HepG2 (cell line): ENCODE measurements around the gene OVOL2. TPM values are rescaled to one million over a fixed set of nuclear protein-coding genes. Genes with fewer than 3 reads are reported as not detected.

Experiments
- ATAC-seq: fragments of 200-7000 bp; cut with Tn5 transposase; 3 replicates; pipeline ENCODE4 v1.9.1; 2020; ENCODE audit warnings: mild to moderate bottlenecking, moderate library complexity
- BruUV-seq: library from RNA; stranded (reverse); fragments of 400-500 nt; replicated peaks from 2 replicates; lab custom pipeline; 2021; lab: Mats Ljungman, UMichigan
- CTCF ChIA-PET: fragments of 300-600 bp; formaldehyde crosslinking; extraction: SDS; loops from one replicate; lab custom pipeline; 2021; ENCODE audit warnings: low total read pairs, inconsistent platforms, low intra/inter-chr PET ratio; lab: Yijun Ruan, JAX
- POLR2A ChIA-PET: fragments of 350-600 bp; sonication (Branson Sonifier 250); formaldehyde crosslinking; loops from one replicate; lab custom pipeline; 2020; ENCODE audit warnings: antibody characterized with exemption, inconsistent platforms; lab: Yijun Ruan, JAX
- DNase-seq: peaks from one replicate; pipeline ENCODE4 v3.0.0-alpha.2; 2015; ENCODE audit warnings: low spot score
- FAIRE-seq: peaks from 3 replicates; lab custom pipeline; 2011; peaks lifted over from hg19 to GRCh38; lab: Jason Lieb, UNC
- H2AFZ ChIP-seq: one replicate; pipeline ENCODE4 v1.6.1; 2011; ENCODE audit warnings: low read length, inconsistent platforms
- H3K27ac ChIP-seq: fragments of 300-600 bp; 3 replicates; pipeline ENCODE4 v1.8.0; 2011; ENCODE audit warnings: mixed run types, mild to moderate bottlenecking, mixed read lengths, low read length, inconsistent platforms; ENCODE audit not compliant: insufficient read depth; ENCODE audit errors: extremely low read length
- H3K27me3 ChIP-seq, 2 experiments: fragments of 200-600 bp in 1 of 2; 2 replicates in 1 of 2; 3 replicates in 1 of 2; pipeline versions ENCODE4 v1.6.0 to v1.8.0; 2011; ENCODE audit warnings: low read length in 2 of 2, mild to moderate bottlenecking in 2 of 2, moderate library complexity in 2 of 2, inconsistent platforms in 1 of 2; ENCODE audit not compliant: insufficient read depth in 2 of 2, control insufficient read depth in 1 of 2
- H3K36me3 ChIP-seq, 2 experiments: fragments of 200-600 bp in 1 of 2; replicated peaks in 1 of 2; 2 replicates in 1 of 2; 3 replicates in 1 of 2; pipeline versions ENCODE4 v1.5.1 to v1.8.0; 2011; ENCODE audit warnings: low read length in 2 of 2, inconsistent platforms in 1 of 2; ENCODE audit not compliant: insufficient read depth in 2 of 2, control insufficient read depth in 1 of 2
- H3K4me1 ChIP-seq: 2 replicates; pipeline ENCODE4 v1.5.1; 2012; ENCODE audit warnings: low read length, inconsistent platforms; ENCODE audit not compliant: insufficient read depth
- H3K4me2 ChIP-seq: 2 replicates; pipeline ENCODE4 v1.6.0; 2011; ENCODE audit warnings: low read depth, low read length, inconsistent platforms
- H3K4me3 ChIP-seq, 3 experiments: fragments of 200-600 bp in 1 of 3; sonication (generic), shearing (Covaris generic) in 1 of 3; replicated peaks in 1 of 3; 2 replicates each; pipeline ENCODE4 v1.5.1; 2011 to 2016; ENCODE audit warnings: low read length in 3 of 3, inconsistent platforms in 2 of 3, low read depth in 2 of 3, mild to moderate bottlenecking in 2 of 3, control low read depth in 1 of 3, mixed read lengths in 1 of 3; ENCODE audit not compliant: insufficient read depth in 1 of 3
- H3K79me2 ChIP-seq: one replicate; pipeline ENCODE4 v1.6.1; 2011; ENCODE audit warnings: low read length, inconsistent platforms; ENCODE audit not compliant: insufficient read depth
- H3K9ac ChIP-seq: 2 replicates; pipeline ENCODE4 v1.6.0; 2011; ENCODE audit warnings: mild to moderate bottlenecking, low read depth, low read length, inconsistent platforms; ENCODE audit not compliant: insufficient read depth
- H3K9me3 ChIP-seq: 2 replicates; pipeline ENCODE4 v1.5.1; 2012; ENCODE audit warnings: mild to moderate bottlenecking, low read length
- H4K20me1 ChIP-seq: 2 replicates; pipeline ENCODE4 v1.6.0; 2011; ENCODE audit warnings: inconsistent platforms, mild to moderate bottlenecking, low read length, moderate library complexity; ENCODE audit not compliant: insufficient read depth
- EED ChIP-seq: sonication (generic); formaldehyde crosslinking; IDR thresholded peaks from 2 replicates; pipeline ENCODE4 v1.5.0; 2020; ENCODE audit warnings: mild to moderate bottlenecking, missing genetic modification reagents
- HOXD1 ChIP-seq: sonication (generic); formaldehyde crosslinking; IDR thresholded peaks from 2 replicates; pipeline ENCODE4 v1.5.0; 2020; ENCODE audit warnings: missing genetic modification reagents
- NCOA2 ChIP-seq: sonication (generic); formaldehyde crosslinking; IDR thresholded peaks from 2 replicates; pipeline ENCODE4 v1.8.0; 2022; ENCODE audit warnings: inconsistent platforms
- RXRA ChIP-seq: sonication (generic); formaldehyde crosslinking; IDR thresholded peaks from 2 replicates; pipeline ENCODE4 v1.5.1; 2020; ENCODE audit warnings: missing genetic modification reagents
- SMAD1 ChIP-seq: sonication (generic); formaldehyde crosslinking; IDR thresholded peaks from 2 replicates; pipeline ENCODE4 v1.4.0; 2020; ENCODE audit warnings: missing genetic modification reagents, low read depth, mild to moderate bottlenecking, borderline replicate concordance
- SMC3 ChIP-seq: IDR thresholded peaks from 2 replicates; pipeline ENCODE4 v1.6.1; 2011; ENCODE audit warnings: low read length, improper control_type of control experiment
- SP5 ChIP-seq: IDR thresholded peaks from 2 replicates; pipeline ENCODE4 v1.6.1; 2016; ENCODE audit warnings: low read depth, borderline replicate concordance
- SUZ12 ChIP-seq: fragments of 150-350 bp; IDR thresholded peaks from 2 replicates; pipeline ENCODE4 v1.6.1; 2014; ENCODE audit warnings: low read depth, low read length
- ZNF614 ChIP-seq: IDR thresholded peaks from 2 replicates; pipeline ENCODE4 v1.6.1; 2018; ENCODE audit warnings: missing biosample characterization, missing genetic modification reagents, inconsistent platforms, borderline replicate concordance
- WGBS: methylation state at CpG from one replicate; pipeline ENCODE4 v1.1.6; 2017; ENCODE audit warnings: low lambda C conversion rate; 5-methylcytosine and 5-hydroxymethylcytosine counted together
- in situ Hi-C: cut with HindIII; loops from 2 replicates; pipeline ENCODE4 v1.10.0; 2017; ENCODE audit warnings: low pct_unique_long_range_greater_than_20kb; ENCODE audit not compliant: extremely low pct_ligation_motif_present
- intact Hi-C: fragments of 100-400 bp; cut with micrococcal nuclease; formaldehyde crosslinking; loops from one replicate; pipeline ENCODE4 v1.10.0; 2022; ENCODE audit not compliant: unreplicated experiment
- polyA plus RNA-seq, 8 experiments: library from polyadenylated mRNA; depleted of rRNA in 3 of 8; stranded (reverse) in 7 of 8; unstranded in 1 of 8; fragments of >200 nt; fragmentation: Illumina TruSeq in 4 of 8; extraction: Trizol in 4 of 8; gene quantifications; 2 replicates each; pipeline versions ENCODE4 v1.2.1 to v1.2.3, GENCODE V29; 2011 to 2016; ENCODE audit warnings: low read depth in 4 of 8, missing spikeins in 1 of 8, mixed read lengths in 1 of 8; ENCODE audit not compliant: insufficient read depth in 1 of 8
- total RNA-seq, 5 experiments: library from RNA; depleted of rRNA; stranded (reverse); fragments of >200 nt; fragmentation: Illumina TruSeq; extraction: Trizol; gene quantifications; 2 replicates each; pipeline ENCODE4 v1.2.3, GENCODE V29; 2016; ENCODE audit warnings: low read depth in 1 of 5
- TF ChIP-seq, protein P1 (sequence below): sonication (generic); formaldehyde crosslinking; IDR thresholded peaks from 2 replicates; pipeline ENCODE4 v1.4.0; 2020; ENCODE audit warnings: mild to moderate bottlenecking, low read depth, missing genetic modification reagents
- TF ChIP-seq, protein P2 (sequence below): sonication (generic); formaldehyde crosslinking; IDR thresholded peaks from 2 replicates; pipeline ENCODE4 v1.9.0; 2021; ENCODE audit warnings: missing genetic modification reagents, borderline replicate concordance
- TF ChIP-seq, protein P3 (sequence below): sonication (generic); formaldehyde crosslinking; IDR thresholded peaks from 2 replicates; pipeline ENCODE4 v1.5.0; 2020; ENCODE audit warnings: mild to moderate bottlenecking, missing genetic modification reagents, borderline replicate concordance
- TF ChIP-seq, protein P4 (sequence below): sonication (generic); formaldehyde crosslinking; IDR thresholded peaks from 2 replicates; pipeline ENCODE4 v1.8.0; 2022; ENCODE audit warnings: mild to moderate bottlenecking, missing genetic modification reagents, moderate library complexity
- TF ChIP-seq, protein P5 (sequence below): sonication (generic); formaldehyde crosslinking; IDR thresholded peaks from 2 replicates; pipeline ENCODE4 v1.8.0; 2022; ENCODE audit warnings: missing genetic modification reagents, mild to moderate bottlenecking, moderate library complexity, borderline replicate concordance

OVOL2 gene
- total and polyA plus RNA-seq, 2 of the 13 experiments (the other 11 are each of a cell fraction or from before 2014, with no cell fraction given): 0.20 to 0.31 TPM

DNA sequence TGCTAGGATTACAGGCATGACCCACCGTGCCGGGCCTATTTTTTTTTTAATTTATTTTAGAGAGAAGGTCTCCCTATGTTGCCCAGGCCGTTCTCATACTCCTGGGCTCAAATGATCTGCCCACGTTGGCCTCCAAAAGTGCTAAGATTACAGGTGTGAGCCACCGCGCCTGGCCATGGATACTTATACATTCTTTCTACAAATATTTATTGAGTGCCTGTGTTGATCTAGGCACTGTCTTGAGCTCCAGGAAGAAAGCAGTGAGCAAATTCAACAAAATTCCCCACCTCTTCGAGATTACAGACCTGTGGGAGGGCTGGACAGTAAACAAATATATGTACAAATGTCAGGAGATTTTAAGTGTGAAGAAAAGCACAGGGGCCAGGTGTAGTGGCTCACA, 51.0 kb downstream of the OVOL2 start:
- 24% methylated on average over 7 of the region's 7 CpGs for WGBS
- ChIA-PET CTCF (no interaction called here), POLR2A (no interaction called here)
- peaks cover 7 to 38% of the 10 kb centered on the region in 2 experiments; a peak in 4 of 5 replicates for H3K27me3 ChIP-seq
- FAIRE-seq (no peak), DNase-seq (no peak), ATAC-seq (no peak)
- H3K27ac ChIP-seq: no peak overlapping the region
- peak overlapping the region; percentile 62; the same call in 1 of the 2 replicates for H3K4me2 ChIP-seq
- H2AFZ ChIP-seq: no peak overlapping the region
- peaks cover 70% of the 10 kb centered on the region for H3K4me1 ChIP-seq
- no peak overlapping the region for H3K4me3 ChIP-seq
- intact Hi-C loops (loop anchor here (5.0 to 10.0 kb wide), 2 partner anchors 128 to 271 kb away; partner anchors contain the start of genes KAT14 and PET117), in situ Hi-C loops (no loop called here)
- no peaks in the 10 kb centered on the region for H3K36me3 ChIP-seq
- H3K9ac ChIP-seq: no peak overlapping the region
- BruUV-seq: no TSS peak
- H3K79me2 ChIP-seq: no peaks in the 10 kb centered on the region
- H3K9me3 ChIP-seq: no peaks in the 10 kb centered on the region
- no peaks in the 10 kb centered on the region for H4K20me1 ChIP-seq
- TF ChIP-seq SUZ12: no peak
- no peak for TF ChIP-seq SMAD1 (CRISPR knock-in tag)
- TF ChIP-seq, protein P1, sequence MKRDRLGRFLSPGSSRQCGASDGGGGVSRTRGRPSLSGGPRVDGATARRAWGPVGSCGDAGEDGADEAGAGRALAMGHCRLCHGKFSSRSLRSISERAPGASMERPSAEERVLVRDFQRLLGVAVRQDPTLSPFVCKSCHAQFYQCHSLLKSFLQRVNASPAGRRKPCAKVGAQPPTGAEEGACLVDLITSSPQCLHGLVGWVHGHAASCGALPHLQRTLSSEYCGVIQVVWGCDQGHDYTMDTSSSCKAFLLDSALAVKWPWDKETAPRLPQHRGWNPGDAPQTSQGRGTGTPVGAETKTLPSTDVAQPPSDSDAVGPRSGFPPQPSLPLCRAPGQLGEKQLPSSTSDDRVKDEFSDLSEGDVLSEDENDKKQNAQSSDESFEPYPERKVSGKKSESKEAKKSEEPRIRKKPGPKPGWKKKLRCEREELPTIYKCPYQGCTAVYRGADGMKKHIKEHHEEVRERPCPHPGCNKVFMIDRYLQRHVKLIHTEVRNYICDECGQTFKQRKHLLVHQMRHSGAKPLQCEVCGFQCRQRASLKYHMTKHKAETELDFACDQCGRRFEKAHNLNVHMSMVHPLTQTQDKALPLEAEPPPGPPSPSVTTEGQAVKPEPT (CRISPR knock-in tag): no peak
- 0 out of 2 replicates have a peak, but pooled peaks have one; percentile 31 for TF ChIP-seq SP5
- TF ChIP-seq, protein P2, sequence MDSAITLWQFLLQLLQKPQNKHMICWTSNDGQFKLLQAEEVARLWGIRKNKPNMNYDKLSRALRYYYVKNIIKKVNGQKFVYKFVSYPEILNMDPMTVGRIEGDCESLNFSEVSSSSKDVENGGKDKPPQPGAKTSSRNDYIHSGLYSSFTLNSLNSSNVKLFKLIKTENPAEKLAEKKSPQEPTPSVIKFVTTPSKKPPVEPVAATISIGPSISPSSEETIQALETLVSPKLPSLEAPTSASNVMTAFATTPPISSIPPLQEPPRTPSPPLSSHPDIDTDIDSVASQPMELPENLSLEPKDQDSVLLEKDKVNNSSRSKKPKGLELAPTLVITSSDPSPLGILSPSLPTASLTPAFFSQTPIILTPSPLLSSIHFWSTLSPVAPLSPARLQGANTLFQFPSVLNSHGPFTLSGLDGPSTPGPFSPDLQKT (CRISPR knock-in tag): no peak
- TF ChIP-seq, protein P3, sequence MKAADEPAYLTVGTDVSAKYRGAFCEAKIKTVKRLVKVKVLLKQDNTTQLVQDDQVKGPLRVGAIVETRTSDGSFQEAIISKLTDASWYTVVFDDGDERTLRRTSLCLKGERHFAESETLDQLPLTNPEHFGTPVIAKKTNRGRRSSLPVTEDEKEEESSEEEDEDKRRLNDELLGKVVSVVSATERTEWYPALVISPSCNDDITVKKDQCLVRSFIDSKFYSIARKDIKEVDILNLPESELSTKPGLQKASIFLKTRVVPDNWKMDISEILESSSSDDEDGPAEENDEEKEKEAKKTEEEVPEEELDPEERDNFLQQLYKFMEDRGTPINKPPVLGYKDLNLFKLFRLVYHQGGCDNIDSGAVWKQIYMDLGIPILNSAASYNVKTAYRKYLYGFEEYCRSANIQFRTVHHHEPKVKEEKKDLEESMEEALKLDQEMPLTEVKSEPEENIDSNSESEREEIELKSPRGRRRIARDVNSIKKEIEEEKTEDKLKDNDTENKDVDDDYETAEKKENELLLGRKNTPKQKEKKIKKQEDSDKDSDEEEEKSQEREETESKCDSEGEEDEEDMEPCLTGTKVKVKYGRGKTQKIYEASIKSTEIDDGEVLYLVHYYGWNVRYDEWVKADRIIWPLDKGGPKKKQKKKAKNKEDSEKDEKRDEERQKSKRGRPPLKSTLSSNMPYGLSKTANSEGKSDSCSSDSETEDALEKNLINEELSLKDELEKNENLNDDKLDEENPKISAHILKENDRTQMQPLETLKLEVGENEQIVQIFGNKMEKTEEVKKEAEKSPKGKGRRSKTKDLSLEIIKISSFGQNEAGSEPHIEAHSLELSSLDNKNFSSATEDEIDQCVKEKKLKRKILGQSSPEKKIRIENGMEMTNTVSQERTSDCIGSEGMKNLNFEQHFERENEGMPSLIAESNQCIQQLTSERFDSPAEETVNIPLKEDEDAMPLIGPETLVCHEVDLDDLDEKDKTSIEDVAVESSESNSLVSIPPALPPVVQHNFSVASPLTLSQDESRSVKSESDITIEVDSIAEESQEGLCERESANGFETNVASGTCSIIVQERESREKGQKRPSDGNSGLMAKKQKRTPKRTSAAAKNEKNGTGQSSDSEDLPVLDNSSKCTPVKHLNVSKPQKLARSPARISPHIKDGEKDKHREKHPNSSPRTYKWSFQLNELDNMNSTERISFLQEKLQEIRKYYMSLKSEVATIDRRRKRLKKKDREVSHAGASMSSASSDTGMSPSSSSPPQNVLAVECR (CRISPR knock-in tag): no peak
- TF ChIP-seq, protein P4, sequence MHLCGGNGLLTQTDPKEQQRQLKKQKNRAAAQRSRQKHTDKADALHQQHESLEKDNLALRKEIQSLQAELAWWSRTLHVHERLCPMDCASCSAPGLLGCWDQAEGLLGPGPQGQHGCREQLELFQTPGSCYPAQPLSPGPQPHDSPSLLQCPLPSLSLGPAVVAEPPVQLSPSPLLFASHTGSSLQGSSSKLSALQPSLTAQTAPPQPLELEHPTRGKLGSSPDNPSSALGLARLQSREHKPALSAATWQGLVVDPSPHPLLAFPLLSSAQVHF (CRISPR knock-in tag): no peak
- no peak for TF ChIP-seq HOXD1 (CRISPR knock-in tag)
- TF ChIP-seq, protein P5, sequence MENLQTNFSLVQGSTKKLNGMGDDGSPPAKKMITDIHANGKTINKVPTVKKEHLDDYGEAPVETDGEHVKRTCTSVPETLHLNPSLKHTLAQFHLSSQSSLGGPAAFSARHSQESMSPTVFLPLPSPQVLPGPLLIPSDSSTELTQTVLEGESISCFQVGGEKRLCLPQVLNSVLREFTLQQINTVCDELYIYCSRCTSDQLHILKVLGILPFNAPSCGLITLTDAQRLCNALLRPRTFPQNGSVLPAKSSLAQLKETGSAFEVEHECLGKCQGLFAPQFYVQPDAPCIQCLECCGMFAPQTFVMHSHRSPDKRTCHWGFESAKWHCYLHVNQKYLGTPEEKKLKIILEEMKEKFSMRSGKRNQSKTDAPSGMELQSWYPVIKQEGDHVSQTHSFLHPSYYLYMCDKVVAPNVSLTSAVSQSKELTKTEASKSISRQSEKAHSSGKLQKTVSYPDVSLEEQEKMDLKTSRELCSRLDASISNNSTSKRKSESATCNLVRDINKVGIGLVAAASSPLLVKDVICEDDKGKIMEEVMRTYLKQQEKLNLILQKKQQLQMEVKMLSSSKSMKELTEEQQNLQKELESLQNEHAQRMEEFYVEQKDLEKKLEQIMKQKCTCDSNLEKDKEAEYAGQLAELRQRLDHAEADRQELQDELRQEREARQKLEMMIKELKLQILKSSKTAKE (CRISPR knock-in tag): no peak
- TF ChIP-seq RXRA (CRISPR knock-in tag): no peak
- TF ChIP-seq SMC3: no peak
- 0 out of 2 replicates have a peak, but pooled peaks have one; percentile 11 for TF ChIP-seq NCOA2 (CRISPR knock-in tag)
- TF ChIP-seq EED: no peak
- TF ChIP-seq ZNF614 (CRISPR knock-in tag): 0 out of 2 replicates have a peak, but pooled peaks have one; percentile 8
